ENCODE data around the gene DDX41.
"Not testable (repeated sequence)": the region's sequence is repeated elsewhere in the genome, so short reads cannot be mapped to it uniquely, and the experiment has no call there.

DDX41 gene

DNA sequence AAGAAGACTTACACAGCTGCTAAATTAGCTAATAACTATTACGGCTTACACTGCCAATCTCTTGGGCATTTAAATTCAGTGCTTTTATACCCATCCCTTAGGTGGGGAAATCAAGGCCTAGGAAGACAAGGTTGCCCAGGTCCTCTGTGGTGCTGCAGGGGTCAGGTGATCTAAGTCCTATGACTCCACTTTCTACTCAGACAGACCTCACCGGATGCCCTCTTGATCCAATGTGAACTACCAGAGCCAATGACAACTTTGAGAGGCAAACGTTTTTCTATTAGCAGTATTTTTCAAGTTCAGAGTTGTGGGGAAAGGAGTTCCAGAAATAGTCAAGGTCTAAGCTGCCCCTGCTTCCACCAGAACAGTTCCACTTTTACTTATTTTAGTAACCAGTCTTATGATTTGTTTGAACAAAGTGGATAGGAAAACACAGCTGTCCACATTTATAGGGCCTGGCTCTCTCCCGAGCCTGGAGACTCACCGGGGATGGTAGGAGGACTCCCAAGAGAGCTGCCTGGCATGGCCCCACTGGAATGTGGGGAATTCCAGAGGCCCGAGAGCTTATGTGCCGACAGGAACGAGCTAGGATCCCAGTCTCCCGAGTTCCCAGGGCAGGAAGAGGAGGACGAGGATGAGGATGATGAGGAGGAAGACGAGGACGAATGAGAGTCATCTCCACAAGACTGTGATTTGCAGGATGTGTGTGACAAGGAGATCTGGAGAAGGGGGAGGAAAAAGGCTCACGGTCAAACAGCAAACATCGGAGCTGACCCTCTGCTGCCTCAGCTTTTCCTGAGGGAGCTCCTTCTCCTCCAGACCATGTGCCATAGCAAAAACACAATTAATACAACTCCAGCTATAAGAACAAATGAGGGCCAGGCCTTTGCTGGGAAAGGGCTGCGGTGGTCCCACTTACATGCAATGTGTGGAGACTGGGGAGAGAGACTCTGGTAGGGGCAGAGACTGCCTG is 20.9 kb upstream of the DDX41 start:
- DNase-seq (ENCODE audit: low read depth in 2 of 2): no peak

DNA sequence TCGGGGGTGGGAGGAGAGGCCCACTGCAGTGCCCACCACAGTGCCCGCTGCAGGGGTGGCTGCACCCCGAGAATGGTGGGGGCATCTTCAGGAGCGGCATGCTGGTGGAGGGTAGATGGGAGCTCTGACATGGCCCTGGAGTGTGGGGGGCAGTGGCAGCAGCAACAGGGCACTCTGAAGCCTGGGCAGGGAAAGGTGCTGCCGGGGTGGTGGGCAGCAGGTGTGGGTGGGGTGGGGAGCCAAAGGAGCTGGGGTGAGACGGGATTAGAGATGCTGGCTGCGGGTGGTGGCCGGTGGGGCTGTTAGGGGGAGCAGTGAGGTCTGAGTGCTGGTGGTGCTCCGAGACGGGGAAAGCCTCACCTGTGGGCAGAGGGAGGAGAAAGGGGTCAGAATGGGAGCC is 19.6 kb upstream of the DDX41 start:
- no peak for DNase-seq (ENCODE audit: low read depth in 2 of 2)

DNA sequence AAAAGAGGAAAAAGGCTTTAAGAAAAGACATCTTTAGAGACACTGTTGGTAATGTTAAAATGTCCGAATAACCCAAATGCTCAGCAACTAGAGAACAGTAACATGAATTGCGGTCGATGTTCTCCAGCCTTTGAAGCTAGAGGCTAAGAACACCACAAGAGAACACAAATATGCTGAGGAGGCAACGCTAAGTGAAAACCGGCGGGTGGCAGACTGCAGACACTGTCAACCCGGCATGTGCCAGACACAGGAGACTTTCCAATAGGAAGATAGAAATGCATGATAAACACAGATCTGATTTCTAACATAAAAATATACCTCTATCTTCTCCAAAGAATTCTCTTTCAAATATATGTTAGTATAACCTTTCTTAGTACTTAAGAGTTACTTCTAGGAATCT is 18.4 kb upstream of the DDX41 start:
- DNase-seq (ENCODE audit: low read depth in 2 of 2): no peak

DNA sequence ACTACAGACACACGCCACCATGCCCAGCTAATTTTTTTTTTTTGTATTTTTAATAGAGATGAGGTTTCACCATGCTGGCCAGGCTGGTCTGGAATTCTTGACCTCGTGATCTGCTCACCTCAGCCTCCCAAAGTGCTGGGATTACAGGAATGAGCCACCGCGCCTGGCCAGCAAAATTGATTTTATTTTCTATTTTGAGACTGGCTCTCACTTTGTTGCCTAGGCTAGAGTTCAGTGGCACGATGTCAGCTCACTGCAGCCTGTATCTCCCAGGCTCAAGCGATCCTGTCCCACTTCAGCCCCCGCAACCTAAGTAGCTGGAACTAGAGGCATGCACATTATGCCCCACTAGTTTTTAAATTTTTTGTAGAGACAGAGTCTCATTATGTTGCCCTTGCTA is 17.7 kb upstream of the DDX41 start:
- not testable (repeated sequence) for DNase-seq (ENCODE audit: low read depth in 2 of 2)

DNA sequence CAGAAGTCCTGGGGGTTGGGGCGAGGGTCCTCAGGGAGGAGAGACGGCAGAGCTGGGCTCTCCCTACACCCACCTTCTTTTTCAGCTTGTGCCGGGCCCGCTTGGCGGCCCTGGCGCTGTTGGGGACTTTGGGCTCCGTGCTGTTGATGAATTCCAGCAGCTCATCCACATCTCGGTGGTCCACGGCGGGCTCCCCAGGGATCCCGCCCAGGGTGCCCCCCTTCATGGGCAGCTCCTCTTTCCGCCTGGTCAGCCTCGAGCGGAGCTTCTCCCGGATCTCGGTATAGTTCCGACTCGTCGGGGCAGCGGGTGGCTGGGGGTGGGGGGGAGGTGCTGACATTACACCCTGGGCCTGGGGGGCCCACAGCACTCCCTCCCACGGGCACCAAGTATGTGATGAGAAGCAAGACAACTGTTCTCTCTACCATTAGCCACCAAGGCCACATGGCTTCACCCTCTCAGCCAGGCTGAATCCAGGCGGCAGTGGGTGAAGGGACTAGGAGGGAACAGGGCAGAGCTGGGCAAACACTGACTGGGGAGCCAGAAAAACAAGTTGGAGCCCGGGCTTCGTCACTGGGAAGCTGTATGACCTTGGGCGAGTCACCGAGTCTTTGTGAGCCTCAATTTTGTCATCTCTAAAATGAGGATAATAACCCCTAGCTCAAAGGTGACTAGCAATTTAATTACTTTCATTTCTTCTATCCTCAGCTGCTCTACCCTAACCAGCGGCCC is 14.6 kb upstream of the DDX41 start:
- no peak for DNase-seq (ENCODE audit: low read depth in 2 of 2)

DNA sequence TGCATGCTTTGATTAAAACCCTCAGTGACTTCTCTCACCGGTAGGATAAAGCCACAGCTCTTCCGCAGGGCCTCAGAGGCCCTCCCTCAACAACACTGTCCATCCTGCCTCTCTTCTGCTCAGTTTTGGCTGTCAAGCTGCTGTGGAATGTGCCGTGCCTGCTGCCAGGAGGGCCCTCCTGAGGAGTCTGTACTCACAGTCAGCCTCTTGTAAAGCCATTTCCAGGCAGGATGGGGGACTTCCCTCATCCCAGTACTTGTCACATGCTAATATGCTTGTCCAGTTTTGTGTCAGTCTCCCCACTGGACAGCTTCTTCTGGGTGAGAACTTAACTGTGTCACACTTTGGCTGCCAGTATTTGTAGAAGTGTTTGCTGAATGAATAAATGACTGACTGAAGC is 13.9 kb upstream of the DDX41 start:
- no peak for DNase-seq (ENCODE audit: low read depth in 2 of 2)

DNA sequence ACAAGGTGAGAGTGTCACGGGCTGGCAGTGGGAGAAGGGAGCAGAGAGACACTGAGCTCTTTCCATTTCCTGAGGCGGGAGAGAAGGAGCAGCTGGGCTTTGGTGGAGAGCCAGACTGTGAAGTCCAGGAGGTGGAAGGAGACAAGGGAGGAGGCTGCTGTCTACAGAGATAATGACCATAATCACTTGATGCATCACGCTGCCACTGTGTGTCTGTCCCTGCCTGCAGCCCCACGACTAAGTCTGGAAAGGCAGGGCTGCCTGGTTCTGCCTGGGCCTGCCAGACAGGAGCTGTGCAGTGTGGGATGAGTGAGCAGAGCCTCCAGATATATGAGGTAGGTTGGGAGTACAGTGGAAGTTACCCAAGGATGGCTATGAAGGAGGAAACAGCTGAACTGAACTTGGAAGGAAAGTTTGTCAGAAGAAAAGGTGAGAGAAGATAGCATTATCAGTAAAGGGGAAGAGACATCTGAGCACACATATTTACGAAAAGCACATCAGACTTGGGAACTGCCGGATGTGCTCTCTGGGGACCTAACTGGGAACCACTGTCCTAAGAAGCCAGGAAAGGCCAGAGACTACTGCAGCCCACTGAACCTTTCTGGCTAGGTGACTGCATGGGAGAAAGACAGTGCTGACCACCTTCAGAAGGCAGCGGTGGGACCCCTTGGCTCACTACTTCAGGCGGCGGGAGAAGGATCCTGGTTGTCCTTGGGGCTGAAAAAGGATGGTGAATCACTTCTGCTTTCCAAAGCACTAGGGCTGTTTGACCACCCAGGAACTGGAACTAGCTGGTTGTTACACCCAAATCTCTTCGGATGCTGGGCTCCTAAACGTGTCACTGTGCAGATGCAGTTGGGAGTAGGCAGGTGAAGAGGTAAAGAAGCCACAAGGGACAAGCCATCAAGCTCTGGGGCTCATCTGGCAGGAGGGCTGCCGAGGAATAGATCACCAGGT is 12.8 kb upstream of the DDX41 start:
- no peak for DNase-seq (ENCODE audit: low read depth in 2 of 2)

DNA sequence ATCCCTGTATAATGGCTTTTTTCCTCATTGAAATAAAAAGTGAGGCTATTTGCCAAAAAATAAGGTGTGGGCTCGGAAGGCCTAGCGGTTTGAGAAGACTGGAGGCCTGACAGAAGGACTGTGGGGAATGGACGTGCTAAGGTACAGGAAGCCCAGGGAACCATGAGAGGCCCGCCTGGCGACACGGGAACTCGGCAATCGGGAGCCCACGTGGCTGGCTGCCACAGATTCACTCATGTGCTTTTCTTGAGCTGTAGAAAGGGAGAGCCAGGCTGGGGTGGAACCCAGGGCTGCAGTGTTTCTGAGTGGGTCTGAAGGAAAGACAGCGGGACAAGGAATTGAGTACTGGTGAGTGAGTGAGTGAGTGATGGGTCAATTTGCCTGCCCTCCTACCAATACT is 11.9 kb upstream of the DDX41 start:
- DNase-seq (ENCODE audit: low read depth in 2 of 2): no peak

DNA sequence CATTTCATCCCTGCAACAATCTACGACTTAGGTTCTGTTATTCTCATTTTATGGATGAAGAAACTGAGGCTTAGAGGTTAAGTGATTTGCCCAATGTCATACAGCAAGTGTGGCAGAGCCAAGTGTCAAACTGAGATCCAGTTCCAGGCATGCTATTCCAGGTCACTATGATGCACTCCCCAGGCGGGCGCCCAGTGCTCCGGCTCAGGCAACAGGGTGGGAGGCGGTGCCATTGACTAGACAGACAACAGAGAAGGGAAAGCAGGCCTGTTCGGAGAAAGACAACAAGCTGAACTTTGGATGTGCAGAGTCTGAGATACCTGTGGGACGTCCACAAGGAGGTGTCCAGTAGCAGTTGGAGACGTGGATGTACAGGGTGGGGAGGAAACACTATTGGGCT is 10.8 kb upstream of the DDX41 start:
- DNase-seq (ENCODE audit: low read depth in 2 of 2): no peak

DNA sequence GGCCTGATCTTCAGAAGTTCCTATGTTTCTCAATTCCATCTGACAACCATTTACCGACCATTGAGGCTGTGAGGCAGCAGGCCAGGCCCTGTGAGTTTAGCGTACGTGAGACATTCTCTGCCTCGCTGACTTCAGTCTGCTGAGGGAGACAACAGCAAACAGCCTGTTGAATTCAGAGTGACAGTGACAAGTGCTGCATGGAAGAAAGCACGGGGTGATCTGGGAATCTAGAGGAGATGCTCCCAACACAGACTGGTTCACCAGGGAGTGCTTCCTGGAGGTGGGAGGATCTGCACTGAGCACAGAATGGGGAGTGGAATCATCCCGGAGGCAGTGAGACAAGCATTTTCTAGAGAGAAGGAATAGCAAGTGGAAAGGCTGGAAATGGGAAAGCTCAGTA is 10.0 kb upstream of the DDX41 start:
- no peak for DNase-seq (ENCODE audit: low read depth in 2 of 2)

DNA sequence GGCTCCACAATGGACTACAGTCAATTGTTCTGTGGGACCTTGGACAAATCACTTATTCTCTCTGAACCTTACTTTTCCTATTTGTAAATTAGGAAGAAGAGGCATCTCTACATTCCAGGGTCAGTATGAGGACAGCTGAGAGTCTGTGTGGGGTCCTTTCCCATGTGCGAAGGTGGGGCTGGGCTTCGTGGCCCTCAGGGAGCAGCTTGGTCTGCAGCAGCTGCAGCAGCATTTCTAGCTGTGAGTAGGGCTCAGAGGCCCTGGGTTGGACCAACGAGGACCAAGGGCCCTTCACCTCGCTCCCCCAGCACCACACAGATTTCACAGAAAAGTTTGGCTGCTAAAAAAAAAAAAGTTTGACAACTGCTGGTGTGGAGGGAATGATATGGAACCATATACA is 9.4 kb upstream of the DDX41 start:
- no peak for DNase-seq (ENCODE audit: low read depth in 2 of 2)

DNA sequence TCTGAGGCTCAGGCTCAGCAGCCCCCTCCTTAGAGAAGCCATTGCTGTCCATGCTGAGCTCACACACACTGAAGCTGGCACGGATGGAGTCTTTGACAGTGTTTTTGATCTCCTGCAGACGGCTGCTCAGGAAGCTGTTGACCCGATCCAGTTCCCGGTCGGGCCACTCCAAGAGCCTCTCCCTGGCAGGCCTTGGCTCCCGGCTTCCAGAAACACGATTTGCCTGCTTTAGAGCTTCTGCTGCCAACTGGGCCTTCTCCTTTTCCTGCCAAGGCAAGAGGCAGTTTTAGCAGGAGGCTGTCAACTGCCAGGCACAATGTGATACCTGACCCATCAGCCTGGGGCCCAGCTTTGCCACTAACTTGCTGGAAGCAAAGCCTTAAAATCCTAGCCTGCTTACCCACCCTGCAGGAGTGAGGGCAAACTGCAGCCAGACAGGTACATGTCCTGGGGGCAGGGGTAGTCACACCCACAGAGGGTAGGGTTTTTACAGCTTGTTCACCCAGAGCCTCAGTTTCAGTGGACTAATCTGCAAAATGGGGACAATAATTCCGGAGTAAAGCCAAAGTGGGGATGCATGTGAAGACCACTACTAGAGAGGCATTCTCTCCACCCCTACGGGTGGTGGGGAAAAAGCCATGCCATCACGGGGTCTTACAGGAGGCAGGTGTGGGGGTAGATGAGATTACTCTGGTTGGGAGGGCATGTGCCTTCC is 8.3 kb upstream of the DDX41 start:
- no peak for DNase-seq (ENCODE audit: low read depth in 2 of 2)

DNA sequence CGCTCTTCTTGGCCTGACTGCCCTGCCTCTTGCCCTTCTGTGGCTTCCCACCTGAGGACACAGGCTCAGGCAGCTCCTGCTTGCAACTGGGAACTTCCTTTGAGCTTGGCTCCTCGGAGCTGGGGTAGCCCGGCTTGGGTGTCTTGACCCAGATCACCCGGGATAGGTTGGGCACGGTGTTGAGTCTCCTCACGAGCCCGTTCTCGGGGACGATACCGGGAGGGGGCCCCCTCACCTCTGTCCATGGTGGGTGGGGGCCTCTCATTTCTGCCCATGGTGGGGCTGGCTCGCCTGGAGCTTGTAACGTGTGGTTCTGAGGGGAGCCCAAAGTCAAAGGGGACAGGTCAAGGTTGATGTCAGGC is 7.8 kb upstream of the DDX41 start:
- DNase-seq (ENCODE audit: low read depth in 2 of 2): no peak

DNA sequence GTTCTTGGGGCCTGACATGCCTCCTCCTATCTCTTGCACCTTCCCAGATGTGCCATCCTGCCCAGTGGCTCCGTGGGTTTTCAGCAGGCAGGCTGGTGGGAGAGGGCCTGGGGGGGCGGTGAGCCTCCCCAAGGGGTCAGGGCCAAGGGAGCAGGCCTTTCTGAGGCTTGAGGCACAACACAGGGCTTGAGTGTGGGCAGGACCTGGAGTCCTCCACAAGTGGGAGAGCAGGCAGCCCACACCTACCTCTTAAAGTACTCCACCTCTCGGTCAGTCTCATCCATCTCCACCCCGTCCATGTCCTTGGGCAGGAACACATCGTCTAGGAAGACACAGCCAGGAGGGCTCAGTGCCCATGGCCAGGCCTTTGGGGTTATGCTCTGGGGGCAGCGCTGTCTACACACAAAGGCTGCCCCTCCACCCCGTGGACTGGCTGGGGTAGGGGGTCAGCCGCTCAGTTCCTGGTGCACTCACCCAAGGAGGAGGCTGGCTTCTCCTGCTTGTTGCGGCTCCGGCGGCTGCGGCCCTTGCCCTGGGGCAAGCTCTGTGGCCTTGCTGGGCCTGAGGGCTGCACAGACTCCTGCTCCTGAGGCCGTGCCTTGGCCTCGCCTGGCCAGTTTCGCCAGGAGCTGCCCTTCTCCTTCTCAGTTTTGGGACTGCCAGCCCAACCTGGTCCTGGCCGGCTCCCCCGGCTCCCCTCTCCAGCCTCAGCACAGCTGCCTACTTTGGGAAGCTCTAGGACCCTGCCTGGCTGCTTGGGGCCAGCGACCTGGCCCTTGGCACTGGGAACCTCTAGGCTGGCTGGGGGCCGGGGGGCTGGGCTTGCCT is 7.2 kb upstream of the DDX41 start:
- no peak for DNase-seq (ENCODE audit: low read depth in 2 of 2)

DNA sequence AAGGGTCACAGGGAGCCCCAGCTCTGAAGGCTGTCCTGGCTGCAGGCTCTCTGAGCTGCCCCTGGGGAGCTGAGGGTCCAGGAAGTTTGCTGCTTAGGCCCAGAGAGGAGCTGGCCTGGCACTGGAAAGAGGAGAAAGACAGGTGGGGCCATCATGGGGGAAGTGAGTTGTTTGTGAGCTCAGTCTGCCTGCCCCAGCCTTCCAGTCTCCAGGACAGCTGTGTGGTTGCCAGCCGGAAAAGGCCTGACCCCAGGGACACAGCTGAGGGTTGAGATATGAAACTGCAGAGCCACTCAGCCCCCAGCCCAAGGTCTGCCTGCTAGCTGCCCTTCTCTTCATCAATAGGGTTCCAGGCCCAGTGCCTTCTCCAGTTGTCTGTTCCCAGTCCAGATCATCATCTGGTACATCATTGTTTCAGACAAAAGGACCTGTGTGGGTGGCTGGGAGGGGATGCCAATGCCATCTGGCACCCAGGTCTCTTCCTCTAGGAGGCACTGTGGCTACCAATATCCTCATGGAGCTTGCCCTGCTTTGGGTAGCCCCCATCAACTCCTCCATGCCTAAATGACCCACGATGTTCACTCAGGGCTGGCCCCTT is 4.3 kb upstream of the DDX41 start:
- no peak for DNase-seq (ENCODE audit: low read depth in 2 of 2)

DNA sequence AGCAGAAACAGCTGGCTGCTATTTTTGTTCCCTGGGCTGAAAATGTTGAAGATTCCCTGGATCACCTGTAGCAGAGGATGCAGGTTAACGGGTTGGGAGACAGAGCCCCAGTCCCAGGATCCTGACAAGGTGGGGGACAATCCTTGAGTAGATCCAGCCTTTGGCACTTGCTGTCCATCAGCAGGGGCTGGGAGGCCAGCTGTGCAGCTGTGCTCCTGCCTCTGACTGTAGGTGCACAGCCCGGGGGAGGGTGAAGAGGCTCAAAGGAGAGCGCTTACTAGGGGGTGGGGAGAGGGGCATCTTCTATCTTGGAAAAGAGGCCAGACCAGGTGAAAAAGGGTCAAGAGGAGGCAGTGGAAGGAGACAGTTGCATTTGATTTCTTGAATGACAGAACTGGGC is 3.5 kb upstream of the DDX41 start:
- no peak for DNase-seq (ENCODE audit: low read depth in 2 of 2)

DNA sequence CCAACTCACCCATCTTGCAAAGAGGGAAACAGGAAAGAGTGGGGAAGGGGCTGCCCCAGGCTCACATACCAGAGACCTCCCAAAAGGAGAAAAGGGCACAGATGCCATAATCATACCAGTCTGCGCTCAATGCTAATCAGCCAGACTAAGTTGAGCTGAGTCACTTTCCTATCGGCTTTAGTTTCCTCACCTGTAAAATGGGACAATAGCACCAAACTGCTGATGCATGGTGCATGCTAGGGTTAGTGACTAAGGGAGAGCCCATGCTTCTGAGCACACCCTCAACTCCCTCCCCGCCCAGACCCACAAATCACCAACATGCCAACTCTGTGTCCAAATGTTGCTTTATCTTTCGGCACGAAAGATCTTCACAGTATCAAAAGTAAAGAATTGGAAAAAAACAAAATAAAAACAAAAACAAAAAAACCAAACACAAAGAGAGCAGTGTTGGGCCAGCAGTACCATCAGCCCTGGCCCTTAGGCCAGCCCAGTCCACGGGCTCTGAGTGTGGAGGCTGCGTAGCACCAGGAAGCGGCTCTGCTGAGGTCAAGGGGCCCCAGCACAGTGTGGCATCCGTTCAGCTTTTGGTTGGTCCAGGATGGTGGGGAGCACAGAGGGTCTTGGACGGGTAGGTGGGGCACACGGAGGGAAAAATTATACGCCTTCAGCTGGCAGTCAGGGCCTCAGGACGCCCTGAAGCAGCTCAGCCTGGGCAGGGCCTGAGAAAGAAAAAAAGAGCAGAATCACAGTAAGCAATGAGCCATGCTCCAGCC is 2.9 kb upstream of the DDX41 start:
- DNase-seq (ENCODE audit: low read depth in 2 of 2): no peak

DNA sequence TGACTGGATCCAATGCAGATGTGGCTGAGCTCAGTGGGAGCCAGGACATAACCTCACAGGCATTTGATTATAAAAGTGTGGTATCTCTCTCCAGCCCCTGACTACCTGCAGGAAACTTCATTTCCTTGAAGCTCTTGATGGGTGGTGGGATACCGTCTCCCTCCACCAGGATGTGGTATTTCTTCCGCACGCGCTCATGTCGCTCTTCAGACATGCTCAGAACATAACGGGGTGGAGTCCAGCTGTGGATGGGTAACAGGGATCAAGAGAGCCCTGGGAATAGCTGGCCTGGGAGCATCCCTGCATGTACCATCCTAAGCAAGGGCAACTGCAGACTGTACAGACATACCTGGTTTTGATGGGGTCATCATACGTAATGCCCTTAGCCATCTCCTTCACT is 1.2 kb downstream of the DDX41 start:
- DNase-seq (ENCODE audit: low read depth in 2 of 2): no peak

DNA sequence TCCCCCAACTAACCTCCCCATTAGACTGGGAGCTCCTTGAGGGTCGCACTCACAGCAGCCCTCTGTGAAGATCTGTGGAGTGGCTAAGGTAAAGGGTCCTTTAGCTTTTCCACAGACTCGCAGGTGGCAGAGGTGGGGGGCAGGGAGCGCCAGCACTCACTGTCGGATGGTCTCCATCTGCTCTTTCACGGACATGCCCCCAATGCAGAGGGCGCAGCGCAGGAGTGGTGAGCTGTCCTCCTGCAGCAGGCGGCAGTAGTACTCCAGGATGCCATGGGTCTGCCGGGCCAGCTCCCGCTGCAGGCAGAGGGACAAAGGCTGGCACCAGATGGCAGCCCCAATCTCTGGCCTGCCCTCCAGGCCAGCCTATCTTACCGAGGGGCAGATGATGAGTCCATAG is 2.2 kb downstream of the DDX41 start:
- no peak for DNase-seq (ENCODE audit: low read depth in 2 of 2)
